Measurements from ENCODE around the gene EYS.
"Not testable (repeated sequence)": the region's sequence is repeated elsewhere in the genome, so short reads cannot be mapped to it uniquely, and the experiment has no call there.

The EYS gene

DNA sequence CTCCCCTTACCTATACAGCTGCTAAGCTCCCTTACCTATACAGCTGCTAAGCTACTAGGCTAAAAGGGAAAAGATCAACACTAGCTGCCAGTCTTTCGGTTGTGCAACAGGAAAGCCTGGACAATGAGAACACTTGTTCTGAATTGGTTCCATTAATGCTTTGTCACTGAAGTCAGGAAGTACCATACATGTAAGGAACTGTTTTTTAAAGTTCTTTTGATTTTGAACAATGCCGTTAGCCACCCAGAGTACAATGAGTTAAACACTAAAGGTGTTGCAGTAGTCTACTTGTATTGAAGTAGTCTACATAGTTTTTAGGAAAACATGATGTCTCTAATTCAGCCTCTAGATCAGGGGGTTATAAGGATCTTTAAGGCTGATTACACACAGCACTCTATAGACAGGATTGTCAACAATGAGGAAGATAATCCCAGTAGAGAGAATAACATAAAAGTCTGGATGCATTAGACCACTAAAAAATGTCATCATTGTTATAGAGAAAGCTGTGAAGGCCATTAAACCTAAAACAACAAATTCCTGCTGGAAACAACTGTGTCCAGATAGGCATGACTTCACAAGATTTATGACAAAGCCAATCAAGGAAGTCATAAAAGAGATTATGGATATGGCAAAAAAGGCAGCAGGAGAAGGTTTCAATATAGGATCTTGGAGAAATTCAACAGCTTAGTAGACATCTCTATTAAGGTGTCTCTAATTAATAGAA, 1765.1 kb downstream of the EYS start:
- Histone ChIP-seq H3K27me3 (ENCODE audit: insufficient read depth, poor library complexity, severe bottlenecking) (no peaks in the 10 kb centered on the region), H3K36me3 (ENCODE audit: low read depth) (no peaks in the 10 kb centered on the region), H3K4me1 (ENCODE audit: insufficient read depth, poor library complexity, severe bottlenecking) (no peaks in the 10 kb centered on the region), H3K27ac (ENCODE audit: poor library complexity, severe bottlenecking) (no peak overlapping the region), H3K9me3 (ENCODE audit: severe bottlenecking) (no peaks in the 10 kb centered on the region), H3K4me3 (ENCODE audit: severe bottlenecking) (no peak overlapping the region)
- ATAC-seq (ENCODE audit: low read depth), result no peak
- no peak for DNase-seq (ENCODE audit: low spot score)
- TF ChIP-seq, protein P1, sequence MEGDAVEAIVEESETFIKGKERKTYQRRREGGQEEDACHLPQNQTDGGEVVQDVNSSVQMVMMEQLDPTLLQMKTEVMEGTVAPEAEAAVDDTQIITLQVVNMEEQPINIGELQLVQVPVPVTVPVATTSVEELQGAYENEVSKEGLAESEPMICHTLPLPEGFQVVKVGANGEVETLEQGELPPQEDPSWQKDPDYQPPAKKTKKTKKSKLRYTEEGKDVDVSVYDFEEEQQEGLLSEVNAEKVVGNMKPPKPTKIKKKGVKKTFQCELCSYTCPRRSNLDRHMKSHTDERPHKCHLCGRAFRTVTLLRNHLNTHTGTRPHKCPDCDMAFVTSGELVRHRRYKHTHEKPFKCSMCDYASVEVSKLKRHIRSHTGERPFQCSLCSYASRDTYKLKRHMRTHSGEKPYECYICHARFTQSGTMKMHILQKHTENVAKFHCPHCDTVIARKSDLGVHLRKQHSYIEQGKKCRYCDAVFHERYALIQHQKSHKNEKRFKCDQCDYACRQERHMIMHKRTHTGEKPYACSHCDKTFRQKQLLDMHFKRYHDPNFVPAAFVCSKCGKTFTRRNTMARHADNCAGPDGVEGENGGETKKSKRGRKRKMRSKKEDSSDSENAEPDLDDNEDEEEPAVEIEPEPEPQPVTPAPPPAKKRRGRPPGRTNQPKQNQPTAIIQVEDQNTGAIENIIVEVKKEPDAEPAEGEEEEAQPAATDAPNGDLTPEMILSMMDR (IDR thresholded peaks at IDR 0.05; ENCODE audit: poor library complexity, severe bottlenecking), result no peak

DNA sequence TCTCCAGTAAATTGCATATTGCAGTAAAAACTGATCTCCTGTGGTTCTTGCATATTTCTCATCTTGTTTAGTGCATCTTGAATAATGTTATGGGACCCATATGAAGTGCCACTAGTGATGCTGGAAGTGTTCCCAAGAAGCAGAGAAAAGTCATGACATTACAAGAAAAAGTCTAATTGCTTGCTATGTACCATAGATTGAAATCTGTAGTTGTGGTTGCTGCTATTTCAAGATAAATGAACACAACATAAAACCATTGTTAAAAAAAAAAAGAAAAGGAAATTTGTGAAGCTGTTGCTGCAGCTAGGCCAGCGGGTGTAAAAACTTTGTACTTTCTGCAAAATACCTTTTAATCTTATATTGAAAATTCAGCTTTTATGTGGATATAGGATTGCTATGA, 1767.0 kb downstream of the EYS start:
- no peaks in the 10 kb centered on the region for H3K36me3 ChIP-seq (ENCODE audit: low read depth)
- TF ChIP-seq, protein P1 (IDR thresholded peaks at IDR 0.05; ENCODE audit: poor library complexity, severe bottlenecking), result no peak
- DNase-seq (ENCODE audit: low spot score) (no peak), ATAC-seq (ENCODE audit: low read depth) (no peak)
- H3K27me3 ChIP-seq (ENCODE audit: insufficient read depth, poor library complexity, severe bottlenecking), result no peaks in the 10 kb centered on the region
- no peak overlapping the region for H3K4me3 ChIP-seq (ENCODE audit: severe bottlenecking)
- no peaks in the 10 kb centered on the region for H3K4me1 ChIP-seq (ENCODE audit: insufficient read depth, poor library complexity, severe bottlenecking)
- no peak overlapping the region for H3K27ac ChIP-seq (ENCODE audit: poor library complexity, severe bottlenecking)
- no peaks in the 10 kb centered on the region for H3K9me3 ChIP-seq (ENCODE audit: severe bottlenecking)

DNA sequence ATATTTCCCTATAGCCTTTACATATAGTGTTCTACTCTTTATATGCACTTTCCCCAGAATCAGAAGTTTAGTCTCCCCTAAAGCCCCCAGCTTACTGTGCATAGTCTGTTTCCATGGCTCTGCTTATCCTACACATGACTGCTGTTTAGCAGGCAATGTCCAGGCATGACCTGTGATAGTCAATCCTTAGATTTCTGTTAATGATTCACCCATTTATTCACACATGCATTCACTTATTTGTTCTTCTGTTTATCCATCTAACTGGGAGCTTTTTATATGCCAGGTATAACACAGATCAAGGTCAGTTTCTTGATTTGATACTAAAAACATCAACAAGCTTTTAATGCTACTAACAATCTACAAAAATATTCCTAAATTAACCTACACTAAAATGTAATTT, 1770.6 kb downstream of the EYS start:
- Histone ChIP-seq H3K27me3 (ENCODE audit: insufficient read depth, poor library complexity, severe bottlenecking) (no peaks in the 10 kb centered on the region), H3K36me3 (ENCODE audit: low read depth) (no peaks in the 10 kb centered on the region), H3K4me1 (ENCODE audit: insufficient read depth, poor library complexity, severe bottlenecking) (no peaks in the 10 kb centered on the region), H3K4me3 (ENCODE audit: severe bottlenecking) (no peak overlapping the region), H3K27ac (ENCODE audit: poor library complexity, severe bottlenecking) (no peak overlapping the region), H3K9me3 (ENCODE audit: severe bottlenecking) (no peaks in the 10 kb centered on the region)
- TF ChIP-seq, protein P1 (IDR thresholded peaks at IDR 0.05; ENCODE audit: poor library complexity, severe bottlenecking), result no peak
- DNase-seq (ENCODE audit: low spot score), result no peak
- no peak for ATAC-seq (ENCODE audit: low read depth)

DNA sequence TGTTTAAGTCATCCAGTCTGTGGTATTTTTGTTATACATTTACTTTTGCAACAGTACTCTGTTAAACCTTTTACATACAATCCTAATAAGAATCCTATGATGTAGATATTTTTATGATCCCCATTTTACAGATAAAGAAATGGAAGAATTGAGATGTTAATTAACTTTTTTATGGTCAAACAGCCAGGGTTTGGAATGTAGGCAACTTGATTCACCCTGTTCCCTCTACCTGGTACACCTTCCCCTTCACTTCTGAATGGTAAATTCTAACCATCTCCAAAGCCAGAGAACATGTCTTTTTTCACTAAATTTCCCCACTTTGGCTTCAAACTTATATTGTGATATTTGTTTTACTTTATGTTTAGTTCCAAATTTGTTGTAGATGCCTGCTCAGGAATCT, 1771.3 kb downstream of the EYS start:
- Histone ChIP-seq H3K27ac (ENCODE audit: poor library complexity, severe bottlenecking) (no peak overlapping the region), H3K9me3 (ENCODE audit: severe bottlenecking) (no peaks in the 10 kb centered on the region), H3K36me3 (ENCODE audit: low read depth) (no peaks in the 10 kb centered on the region), H3K27me3 (ENCODE audit: insufficient read depth, poor library complexity, severe bottlenecking) (no peaks in the 10 kb centered on the region), H3K4me3 (ENCODE audit: severe bottlenecking) (no peak overlapping the region), H3K4me1 (ENCODE audit: insufficient read depth, poor library complexity, severe bottlenecking) (no peaks in the 10 kb centered on the region)
- TF ChIP-seq, protein P1 (IDR thresholded peaks at IDR 0.05; ENCODE audit: poor library complexity, severe bottlenecking), result no peak
- ATAC-seq (ENCODE audit: low read depth), result no peak
- no peak for DNase-seq (ENCODE audit: low spot score)

DNA sequence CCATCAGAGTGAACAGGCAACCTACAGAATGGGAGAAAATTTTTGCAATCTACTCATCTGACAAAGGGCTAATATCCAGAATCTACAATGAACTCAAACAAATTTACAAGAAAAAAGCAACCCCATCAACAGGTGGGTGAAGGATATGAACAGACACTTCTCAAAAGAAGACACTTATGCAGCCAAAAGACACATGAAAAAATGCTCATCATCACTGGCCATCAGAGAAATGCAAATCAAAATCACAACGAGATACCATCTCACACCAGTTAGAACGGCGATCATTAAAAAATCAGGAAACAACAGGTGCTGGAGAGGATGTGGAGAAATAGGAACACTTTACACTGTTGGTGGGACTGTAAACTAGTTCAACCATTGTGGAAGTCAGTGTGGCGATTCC, 1773.1 kb downstream of the EYS start:
- not testable (repeated sequence) for H3K36me3 ChIP-seq (ENCODE audit: low read depth); H3K27me3 ChIP-seq (ENCODE audit: insufficient read depth, poor library complexity, severe bottlenecking); H3K4me3 ChIP-seq (ENCODE audit: severe bottlenecking); H3K9me3 ChIP-seq (ENCODE audit: severe bottlenecking); ATAC-seq (ENCODE audit: low read depth); H3K27ac ChIP-seq (ENCODE audit: poor library complexity, severe bottlenecking); H3K4me1 ChIP-seq (ENCODE audit: insufficient read depth, poor library complexity, severe bottlenecking); DNase-seq (ENCODE audit: low spot score)

Data from RWPE2 (cell line).